Loucy (cell line): ENCODE measurements around the gene IQGAP3.
A peak's percentile ranks its signal among the peaks of the same experiment; 100 is the strongest.

ENCODE experiments used
- H2AFZ ChIP-seq: fragments of 200-600 bp; sonication (generic); 2 replicates; pipeline ENCODE4 v1.6.0; 2016; ENCODE audit warnings: antibody characterized with exemption, mild to moderate bottlenecking, low read length, moderate library complexity
- H3F3A ChIP-seq: fragments of 200-600 bp; 2 replicates; pipeline ENCODE4 v1.6.0; 2016; ENCODE audit warnings: antibody characterized with exemption, low read depth, mild to moderate bottlenecking
- H3K27me3 ChIP-seq: fragments of 200-600 bp; sonication (generic); 2 replicates; pipeline ENCODE4 v1.6.1; 2014; ENCODE audit warnings: low read length, mild to moderate bottlenecking; ENCODE audit not compliant: insufficient read depth, poor library complexity, severe bottlenecking
- H3K36me3 ChIP-seq: fragments of 200-600 bp; sonication (generic); 2 replicates; pipeline ENCODE4 v1.6.1; 2016; ENCODE audit warnings: low read length; ENCODE audit not compliant: insufficient read depth
- H3K4me1 ChIP-seq: fragments of 200-600 bp; sonication (generic); 2 replicates; pipeline ENCODE4 v1.5.1; 2014; ENCODE audit warnings: low read length, mild to moderate bottlenecking; ENCODE audit not compliant: insufficient read depth, poor library complexity, severe bottlenecking
- H3K4me2 ChIP-seq: fragments of 200-600 bp; sonication (generic); 2 replicates; pipeline ENCODE4 v1.6.0; 2014; ENCODE audit warnings: antibody characterized with exemption, low read length, low read depth, mild to moderate bottlenecking; ENCODE audit not compliant: poor library complexity, severe bottlenecking
- H3K4me3 ChIP-seq: fragments of 200-600 bp; sonication (generic); 2 replicates; pipeline ENCODE4 v1.5.1; 2014; ENCODE audit warnings: low read length, mild to moderate bottlenecking, mixed read lengths; ENCODE audit not compliant: poor library complexity, severe bottlenecking
- H3K79me2 ChIP-seq: fragments of 200-600 bp; sonication (generic); 2 replicates; pipeline ENCODE4 v1.6.1; 2014; ENCODE audit warnings: low read length; ENCODE audit not compliant: insufficient read depth
- H3K9ac ChIP-seq: fragments of 200-600 bp; sonication (generic); 2 replicates; pipeline ENCODE4 v1.6.0; 2014; ENCODE audit warnings: mild to moderate bottlenecking, low read depth, low read length, moderate library complexity; ENCODE audit not compliant: poor library complexity, severe bottlenecking
- H3K9me2 ChIP-seq: fragments of 200-600 bp; sonication (generic); replicated peaks from 2 replicates; pipeline ENCODE4 v1.6.1; 2016; ENCODE audit warnings: low read depth, low read length, mixed read lengths
- H3K9me3 ChIP-seq: fragments of 200-600 bp; sonication (generic); 2 replicates; pipeline ENCODE4 v1.6.1; 2014; ENCODE audit warnings: mild to moderate bottlenecking, antibody characterized with exemption, low read length, low read depth; ENCODE audit not compliant: insufficient read depth
- H4K20me1 ChIP-seq: fragments of 200-600 bp; sonication (generic); 2 replicates; pipeline ENCODE4 v1.6.0; 2014; ENCODE audit warnings: antibody characterized with exemption, low read length, mild to moderate bottlenecking; ENCODE audit not compliant: insufficient read depth, poor library complexity, severe bottlenecking
- CTCF ChIP-seq: fragments of 200-600 bp; sonication (generic); conservative IDR thresholded peaks from 2 replicates; pipeline ENCODE4 v1.5.1; 2014; ENCODE audit warnings: mild to moderate bottlenecking, antibody characterized with exemption, low read length
- EZH2phosphoT487 ChIP-seq: fragments of 200-600 bp; IDR thresholded peaks from 2 replicates; pipeline ENCODE4 v1.6.1; 2018; ENCODE audit warnings: antibody characterized with exemption, mild to moderate bottlenecking, moderate library complexity, borderline replicate concordance

Gene IQGAP3

DNA sequence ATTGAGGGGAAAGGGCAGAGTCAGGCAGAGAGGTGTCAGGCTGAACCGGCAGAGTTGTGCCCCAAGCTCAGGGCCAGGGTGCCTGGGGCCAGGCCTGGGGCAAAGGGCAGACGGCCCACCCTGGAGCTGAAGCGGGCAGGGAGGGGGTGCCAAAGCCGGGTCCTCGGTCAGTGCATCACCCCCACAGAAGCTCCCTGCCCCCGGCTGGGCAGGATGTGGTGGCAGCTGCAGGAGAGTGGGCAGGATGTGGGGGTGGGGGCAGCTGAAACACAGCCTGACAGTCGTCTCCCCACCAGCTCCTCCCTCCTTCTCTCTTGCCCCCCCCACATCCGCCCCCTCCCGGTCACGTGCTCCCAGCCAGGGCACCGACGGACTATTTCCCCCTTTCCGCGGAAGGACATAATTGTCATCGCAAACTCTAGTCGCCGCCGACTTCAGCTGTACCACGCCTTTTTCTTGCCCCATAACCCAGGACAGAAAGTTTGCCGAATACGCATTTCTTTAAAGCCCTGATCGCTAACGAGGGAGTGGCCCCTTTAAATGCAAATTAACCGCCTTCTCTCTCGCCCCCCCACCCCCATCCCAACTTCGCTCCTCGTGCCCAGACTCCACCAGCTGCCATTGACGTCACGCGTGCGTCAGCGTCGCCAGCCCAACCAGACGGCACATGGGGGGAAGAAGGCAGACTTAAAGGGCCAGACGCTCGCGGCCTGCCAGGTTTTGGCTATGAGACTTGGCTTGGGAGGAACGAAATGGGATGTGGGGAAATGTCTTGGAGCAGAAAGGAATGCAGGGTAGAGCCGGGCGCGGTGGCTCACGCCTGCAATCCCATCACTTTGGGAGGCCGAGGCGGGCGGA, 67.3 kb downstream of the IQGAP3 start:
- Histone ChIP-seq H3K27me3 (no peaks in the 10 kb centered on the region), H3K79me2 (peaks cover 22% of the 10 kb centered on the region), H3K9me3 (no peaks in the 10 kb centered on the region), H3F3A (peaks cover 5% of the 10 kb centered on the region; the same call in 1 of the 2 replicates), H3K36me3 (no peaks in the 10 kb centered on the region), H2AFZ (0 out of 2 replicates have a peak overlapping the region, but pooled peaks have one; percentile 30), H3K9ac (peak overlapping the region; percentile 95), H3K4me3 (peak overlapping the region; percentile 64), H3K4me2 (peak overlapping the region; percentile 82), H3K9me2 (no peaks in the 10 kb centered on the region), H4K20me1 (peaks cover 3% of the 10 kb centered on the region), H3K4me1 (peaks cover 60% of the 10 kb centered on the region)
- no peak for TF ChIP-seq CTCF
- TF ChIP-seq EZH2phosphoT487: no peak

- no peaks in the 10 kb centered on the region for H3K9me2 ChIP-seq
- H3K4me2 ChIP-seq: peak overlapping the region; percentile 82
- peaks cover 60% of the 10 kb centered on the region for H3K4me1 ChIP-seq
- H3K9me3 ChIP-seq: no peaks in the 10 kb centered on the region
- H4K20me1 ChIP-seq: peaks cover 8% of the 10 kb centered on the region
- peak overlapping the region; percentile 95 for H3K9ac ChIP-seq
- no peak overlapping the region for H2AFZ ChIP-seq
- H3K36me3 ChIP-seq: no peaks in the 10 kb centered on the region
- H3K4me3 ChIP-seq: peak overlapping the region; percentile 64
- peaks cover 29% of the 10 kb centered on the region for H3K79me2 ChIP-seq
- H3F3A ChIP-seq: peaks cover 5% of the 10 kb centered on the region; the same call in 1 of the 2 replicates
- TF ChIP-seq CTCF (no peak), EZH2phosphoT487 (no peak)
- no peaks in the 10 kb centered on the region for H3K27me3 ChIP-seq
These were observed 67.9 kb downstream of the IQGAP3 start for GRCh38 chr1:156504438-156504813.

DNA sequence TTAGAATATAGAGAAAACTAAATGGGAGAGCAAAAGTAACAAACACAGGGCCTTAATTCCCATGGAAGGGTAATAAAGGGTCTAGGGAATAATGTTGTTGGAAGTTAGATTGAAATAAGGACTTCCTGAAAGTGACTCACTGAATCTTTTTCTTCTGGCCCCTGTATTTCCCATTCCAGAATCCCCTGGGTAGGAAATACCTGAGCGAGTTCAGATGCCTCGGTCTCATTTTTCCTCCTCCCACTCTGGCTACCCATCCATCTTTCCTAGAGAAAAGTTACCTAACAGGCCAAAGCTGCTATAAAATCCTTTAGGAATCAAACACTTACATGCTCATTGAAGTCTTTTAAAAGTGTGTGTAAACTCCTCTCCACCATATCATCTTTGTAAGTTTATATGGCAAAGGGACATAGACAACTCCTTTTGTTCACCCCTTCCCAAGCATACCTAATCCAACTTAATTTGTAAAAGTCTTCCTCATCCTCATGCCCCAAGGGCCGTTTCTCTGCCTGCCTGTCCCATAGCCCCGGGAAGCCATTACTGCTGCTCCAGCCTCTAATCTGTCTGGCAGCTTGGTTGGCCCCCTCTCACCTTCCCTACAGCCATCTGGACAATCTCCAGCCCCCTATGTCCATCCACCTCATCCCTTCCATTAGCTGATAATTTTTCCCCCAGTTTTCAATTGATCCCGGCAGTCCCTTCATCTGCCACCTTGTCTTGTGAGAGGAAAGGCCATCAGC, 68.5 kb downstream of the IQGAP3 start:
- no peak overlapping the region for H2AFZ ChIP-seq

More for the DNA sequence above, 68.5 kb downstream of the IQGAP3 start:
- H3F3A ChIP-seq: peaks cover 5% of the 10 kb centered on the region; the same call in 1 of the 2 replicates
- no peaks in the 10 kb centered on the region for H3K9me2 ChIP-seq
- no peaks in the 10 kb centered on the region for H3K9me3 ChIP-seq
- peak overlapping the region; percentile 88 for H3K4me3 ChIP-seq
- H3K4me2 ChIP-seq: peak overlapping the region; percentile 82
- H4K20me1 ChIP-seq: peaks cover 13% of the 10 kb centered on the region
- H3K4me1 ChIP-seq: peaks cover 65% of the 10 kb centered on the region
- peak overlapping the region; percentile 95 for H3K9ac ChIP-seq
- H3K79me2 ChIP-seq: peaks cover 34% of the 10 kb centered on the region
- no peaks in the 10 kb centered on the region for H3K27me3 ChIP-seq
- TF ChIP-seq EZH2phosphoT487 (no peak), CTCF (no peak)
- no peaks in the 10 kb centered on the region for H3K36me3 ChIP-seq
